ENCODE data around the gene C20orf173.
"Not testable (repeated sequence)": the region's sequence is repeated elsewhere in the genome, so short reads cannot be mapped to it uniquely, and the experiment has no call there.

The C20orf173 gene

GRCh38 chr20:35529552-35529951 lies at the start of gene C20orf173:
Gene C20orf173, minus strand, starts transcription at chr20:35529652. Its CDS starts 279 bp downstream, at chr20:35529373.
- no peak for DNase-seq (ENCODE audit: low read depth in 1 of 2, low spot score in 1 of 2)

- no peak for DNase-seq (ENCODE audit: low read depth in 1 of 2, low spot score in 1 of 2)
Observed at GRCh38 chr20:35579196-35579595, 49.7 kb upstream of the C20orf173 start.

- no peak for DNase-seq (ENCODE audit: low read depth in 1 of 2, low spot score in 1 of 2)
Observed at GRCh38 chr20:35578469-35578868, 49.0 kb upstream of the C20orf173 start.

GRCh38 chr20:35576816-35577215 lies 47.4 kb upstream of the C20orf173 start:
- DNase-seq (ENCODE audit: low read depth in 1 of 2, low spot score in 1 of 2): no peak

- DNase-seq (ENCODE audit: low read depth in 1 of 2, low spot score in 1 of 2): no peak
Observed at GRCh38 chr20:35575958-35576357, 46.5 kb upstream of the C20orf173 start.

GRCh38 chr20:35572838-35573237 lies 43.4 kb upstream of the C20orf173 start:
- no peak for DNase-seq (ENCODE audit: low read depth in 1 of 2, low spot score in 1 of 2)

GRCh38 chr20:35571555-35571954 lies 42.1 kb upstream of the C20orf173 start:
- no peak for DNase-seq (ENCODE audit: low read depth in 1 of 2, low spot score in 1 of 2)

- DNase-seq (ENCODE audit: low read depth in 1 of 2, low spot score in 1 of 2): no peak
Observed at GRCh38 chr20:35568645-35569044, 39.2 kb upstream of the C20orf173 start.

GRCh38 chr20:35564905-35565304 lies 35.5 kb upstream of the C20orf173 start:
- DNase-seq (ENCODE audit: low read depth in 1 of 2, low spot score in 1 of 2): no peak

GRCh38 chr20:35563834-35564233 lies 34.4 kb upstream of the C20orf173 start:
- DNase-seq (ENCODE audit: low read depth in 1 of 2, low spot score in 1 of 2): no peak

GRCh38 chr20:35562541-35563110 lies 33.2 kb upstream of the C20orf173 start:
- no peak for DNase-seq (ENCODE audit: low read depth in 1 of 2, low spot score in 1 of 2)

- no peak for DNase-seq (ENCODE audit: low read depth in 1 of 2, low spot score in 1 of 2)
Observed at GRCh38 chr20:35561671-35562070, 32.2 kb upstream of the C20orf173 start.

GRCh38 chr20:35561268-35561667 lies 31.8 kb upstream of the C20orf173 start:
- DNase-seq (ENCODE audit: low read depth in 1 of 2, low spot score in 1 of 2): no peak

- no peak for DNase-seq (ENCODE audit: low read depth in 1 of 2, low spot score in 1 of 2)
Observed at GRCh38 chr20:35560541-35560940, 31.1 kb upstream of the C20orf173 start.

GRCh38 chr20:35560105-35560511 lies 30.7 kb upstream of the C20orf173 start:
- no peak for DNase-seq (ENCODE audit: low read depth in 1 of 2, low spot score in 1 of 2)

GRCh38 chr20:35559042-35559693 lies 29.7 kb upstream of the C20orf173 start:
- no peak for DNase-seq (ENCODE audit: low read depth in 1 of 2, low spot score in 1 of 2)

- no peak for DNase-seq (ENCODE audit: low read depth in 1 of 2, low spot score in 1 of 2)
Observed at GRCh38 chr20:35558451-35558850, 29.0 kb upstream of the C20orf173 start.

- DNase-seq (ENCODE audit: low read depth in 1 of 2, low spot score in 1 of 2): no peak
Observed at GRCh38 chr20:35556871-35557270, 27.4 kb upstream of the C20orf173 start.

GRCh38 chr20:35555951-35556645 lies 26.6 kb upstream of the C20orf173 start:
- DNase-seq (ENCODE audit: low read depth in 1 of 2, low spot score in 1 of 2): no peak

- DNase-seq (ENCODE audit: low read depth in 1 of 2, low spot score in 1 of 2): not testable (repeated sequence)
Observed at GRCh38 chr20:35555461-35555860, 26.0 kb upstream of the C20orf173 start.

- DNase-seq (ENCODE audit: low read depth in 1 of 2, low spot score in 1 of 2): no peak
Observed at GRCh38 chr20:35552914-35553313, 23.5 kb upstream of the C20orf173 start.

- DNase-seq (ENCODE audit: low read depth in 1 of 2, low spot score in 1 of 2): no peak
Observed at GRCh38 chr20:35551503-35551902, 22.1 kb upstream of the C20orf173 start.

All from activated CD4-positive, alpha-beta T cell treated with anti-CD3 and anti-CD28 coated beads, Interleukin-2, amount 50 U/mL, for 24 hours (primary cell).